IMR-90 (cell line): ENCODE measurements around the gene QARS1. TPM values are rescaled to one million over a fixed set of nuclear protein-coding genes. Genes with fewer than 3 reads are reported as not detected.
A peak's percentile ranks its signal among the peaks of the same experiment; 100 is the strongest.

ENCODE experiments used
- ATAC-seq: fragments of 200-7000 bp; cut with Tn5 transposase; 2 replicates; pipeline ENCODE4 v1.9.1; 2020; ENCODE audit warnings: low read depth, mild to moderate bottlenecking, moderate library complexity
- BruUV-seq: library from RNA; stranded (reverse); fragments of 400-500 nt; replicated peaks from 2 replicates; lab custom pipeline; 2021; lab: Mats Ljungman, UMichigan
- CTCF ChIA-PET: fragments of 300-600 bp; formaldehyde crosslinking; extraction: SDS; loops from one replicate; lab custom pipeline; 2021; ENCODE audit warnings: antibody characterized with exemption; lab: Yijun Ruan, JAX
- POLR2A ChIA-PET: fragments of 300-600 bp; sonication (Branson Sonifier 250); formaldehyde crosslinking; loops from one replicate; lab custom pipeline; 2022; ENCODE audit warnings: antibody characterized with exemption; ENCODE audit not compliant: unreplicated experiment; lab: Charles Lee
- DNase-seq: peaks from one replicate; pipeline ENCODE4 v3.0.0; 2013
- H2AFZ ChIP-seq: replicated peaks from 2 replicates; pipeline ENCODE3; 2013; ENCODE audit warnings: low read length, mild to moderate bottlenecking; ENCODE audit not compliant: poor library complexity
- H2AK5ac ChIP-seq: 2 replicates; pipeline ENCODE4 v1.6.1; 2013; ENCODE audit warnings: low read depth, low read length, inconsistent platforms
- H2AK9ac ChIP-seq: replicated peaks from 2 replicates; pipeline ENCODE3; 2013; ENCODE audit warnings: mild to moderate bottlenecking, low read depth, low read length, moderate library complexity; ENCODE audit not compliant: poor library complexity
- H2BK120ac ChIP-seq: 2 replicates; pipeline ENCODE4 v1.6.1; 2013; ENCODE audit warnings: low read depth, low read length, inconsistent platforms
- H2BK15ac ChIP-seq: 3 replicates; pipeline ENCODE4 v1.6.1; 2013; ENCODE audit warnings: low read depth, low read length, inconsistent platforms
- H2BK20ac ChIP-seq: 2 replicates; pipeline ENCODE4 v1.6.1; 2013; ENCODE audit warnings: low read depth, mild to moderate bottlenecking, inconsistent platforms, low read length, moderate library complexity
- H2BK5ac ChIP-seq: 2 replicates; pipeline ENCODE4 v1.6.1; 2013; ENCODE audit warnings: mild to moderate bottlenecking, low read depth, low read length, inconsistent platforms; ENCODE audit not compliant: poor library complexity, severe bottlenecking
- H3K14ac ChIP-seq: replicated peaks from 2 replicates; pipeline ENCODE4 v1.6.1; 2013; ENCODE audit warnings: low read depth, low read length, inconsistent platforms
- H3K18ac ChIP-seq: 2 replicates; pipeline ENCODE4 v1.6.1; 2013; ENCODE audit warnings: low read depth, low read length, control low read depth
- H3K23ac ChIP-seq: 2 replicates; pipeline ENCODE4 v1.6.1; 2013; ENCODE audit warnings: low read depth, low read length, inconsistent platforms
- H3K27ac ChIP-seq: 2 replicates; pipeline ENCODE4 v1.5.1; 2013; ENCODE audit warnings: mild to moderate bottlenecking, control low read depth, low read length; ENCODE audit not compliant: insufficient read depth
- H3K27me3 ChIP-seq: 2 replicates; pipeline ENCODE4 v1.6.1; 2013; ENCODE audit warnings: low read length; ENCODE audit not compliant: control insufficient read depth, insufficient read depth
- H3K36me3 ChIP-seq: 2 replicates; pipeline ENCODE4 v1.6.1; 2013; ENCODE audit warnings: low read length, mixed read lengths; ENCODE audit not compliant: control insufficient read depth, insufficient read depth
- H3K4ac ChIP-seq: 2 replicates; pipeline ENCODE4 v1.6.1; 2013; ENCODE audit warnings: low read depth, low read length, inconsistent platforms
- H3K4me1 ChIP-seq: 2 replicates; pipeline ENCODE4 v1.6.1; 2013; ENCODE audit warnings: low read length, mixed read lengths; ENCODE audit not compliant: control insufficient read depth, insufficient read depth
- H3K4me2 ChIP-seq: 2 replicates; pipeline ENCODE4 v1.6.1; 2013; ENCODE audit warnings: low read depth, mild to moderate bottlenecking, control low read depth, low read length, moderate library complexity
- H3K4me3 ChIP-seq: 2 replicates; pipeline ENCODE4 v1.5.1; 2013; ENCODE audit warnings: low read depth, mild to moderate bottlenecking, control low read depth, low read length, moderate library complexity; ENCODE audit not compliant: insufficient read depth
- H3K56ac ChIP-seq: 2 replicates; pipeline ENCODE4 v1.6.1; 2013; ENCODE audit warnings: low read length, inconsistent platforms; ENCODE audit not compliant: insufficient read depth; ENCODE audit errors: extremely low read depth
- H3K79me1 ChIP-seq, 2 experiments: 2 replicates each; pipeline ENCODE4 v1.6.1; 2013; ENCODE audit warnings: low read length in 2 of 2, inconsistent platforms in 1 of 2, low read depth in 1 of 2
- H3K9ac ChIP-seq: 2 replicates; pipeline ENCODE4 v1.6.1; 2013; ENCODE audit warnings: low read depth, low read length, control low read depth
- H3K9me1 ChIP-seq: 2 replicates; pipeline ENCODE4 v1.6.1; 2013; ENCODE audit warnings: low read length, inconsistent platforms; ENCODE audit not compliant: insufficient read depth
- H3K9me3 ChIP-seq: 2 replicates; pipeline ENCODE4 v1.6.1; 2013; ENCODE audit warnings: low read length; ENCODE audit not compliant: control insufficient read depth, insufficient read depth
- H4K20me1 ChIP-seq: 2 replicates; pipeline ENCODE4 v1.6.1; 2013; ENCODE audit warnings: low read length, inconsistent platforms; ENCODE audit not compliant: insufficient read depth
- H4K5ac ChIP-seq: 2 replicates; pipeline ENCODE4 v1.6.1; 2013; ENCODE audit warnings: mild to moderate bottlenecking, low read depth, low read length, control low read depth
- H4K8ac ChIP-seq, 2 experiments: 2 replicates each; pipeline ENCODE4 v1.6.1; 2013; ENCODE audit warnings: low read depth in 2 of 2, low read length in 2 of 2, control low read depth in 1 of 2, inconsistent platforms in 1 of 2
- H4K91ac ChIP-seq: 2 replicates; pipeline ENCODE4 v1.6.1; 2013; ENCODE audit warnings: low read depth, low read length, inconsistent platforms; ENCODE audit not compliant: insufficient read depth
- MXI1 ChIP-seq: IDR thresholded peaks from 2 replicates; pipeline ENCODE4 v1.6.1; 2012; ENCODE audit warnings: low read depth, mild to moderate bottlenecking, low read length, moderate library complexity, borderline replicate concordance
- WGBS, 2 experiments: methylation state at CpG; one replicate each; pipeline versions ENCODE4 v1.1.5 to v1.1.7; 2013; ENCODE audit warnings: missing lambda C conversion rate in 2 of 2; ENCODE audit not compliant: insufficient read length in 1 of 2; ENCODE audit errors: extremely low coverage in 2 of 2; 5-methylcytosine and 5-hydroxymethylcytosine counted together
- dilution Hi-C: fragments of 300-500 bp; cut with HindIII; formaldehyde crosslinking; loops from one replicate; pipeline ENCODE4 v1.14.3; 2018; ENCODE audit warnings: low sequenced_read_pairs; ENCODE audit not compliant: unreplicated experiment
- in situ Hi-C: fragments of 300-500 bp; cut with MboI; formaldehyde crosslinking; loops from 3 replicates; pipeline ENCODE4 v1.14.3; 2019; ENCODE audit warnings: low sequenced_read_pairs, inconsistent platforms, mixed read lengths
- intact Hi-C: fragments of 100-400 bp; cut with micrococcal nuclease; formaldehyde crosslinking; loops from 2 replicates; pipeline ENCODE4 v1.10.0; 2022
- polyA plus RNA-seq, 3 experiments: library from polyadenylated mRNA; depleted of rRNA; stranded (reverse); fragments of >200 nt; gene quantifications; 2 replicates each; pipeline ENCODE4 v1.2.3, GENCODE V29; 2012; ENCODE audit warnings: low replicate concordance in 1 of 3
- total RNA-seq: library from RNA; depleted of rRNA; stranded (reverse); fragments of >200 nt; gene quantifications from 2 replicates; pipeline ENCODE4 v1.2.3, GENCODE V29; 2012

Gene QARS1
- total and polyA plus RNA-seq, 2 of the 4 experiments (the other 2 are of a cell fraction): 354 to 396 TPM

- Histone ChIP-seq H2BK5ac (no peak overlapping the region), H2AK5ac (0 out of 2 replicates have a peak overlapping the region, but pooled peaks have one; percentile 26), H4K91ac (no peak overlapping the region), H4K20me1 (peaks cover 12% of the 10 kb centered on the region), H4K5ac (no peak overlapping the region), H3K14ac (0 out of 2 replicates have a peak overlapping the region, but pooled peaks have one; percentile 98), H3K23ac (peak overlapping the region; percentile 81; the same call in 1 of the 2 replicates), H3K4me3 (no peak overlapping the region), H3K4me2 (peak overlapping the region; percentile 66; the same call in 1 of the 2 replicates), H3K27ac (no peak overlapping the region), H3K18ac (no peak overlapping the region), H3K79me1 (peaks cover 23 to 72% of the 10 kb centered on the region in 2 experiments), H3K27me3 (no peaks in the 10 kb centered on the region), H3K56ac (no peak overlapping the region), H3K9ac (no peak overlapping the region), H2BK15ac (no peak overlapping the region), H2BK120ac (no peak overlapping the region), H2AK9ac (peak overlapping the region; percentile 99), H3K36me3 (peaks cover 47% of the 10 kb centered on the region), H3K9me3 (no peaks in the 10 kb centered on the region), H4K8ac (0 out of 4 replicates have a peak overlapping the region, but pooled peaks of 1 of the 2 experiments have one; percentile 97), H3K4me1 (peaks cover 9% of the 10 kb centered on the region), H3K4ac (peak overlapping the region; percentile 9; the same call in 1 of the 2 replicates), H2BK20ac (no peak overlapping the region), H3K9me1 (peaks cover 37% of the 10 kb centered on the region), H2AFZ (no peak overlapping the region)
- in situ Hi-C loops (no loop called here), dilution Hi-C loops (no loop called here), intact Hi-C loops (no loop called here)
- no peak for DNase-seq
- ChIA-PET POLR2A (no interaction called here), CTCF (no interaction called here)
- ATAC-seq: no peak
- 90% methylated on average over 6 of the region's 12 CpGs; no CpG with 5 or more reads in 1 of the 2 experiments for WGBS, 2 experiments
- TF ChIP-seq MXI1: no peak
- BruUV-seq: no TSS peak
Observed at GRCh38 chr3:49131040-49131439, 26.5 kb upstream of the QARS1 start.
